Keratinocyte (primary cell): Measurements from ENCODE around the gene ESM1.
"Not testable (repeated sequence)": the region's sequence is repeated elsewhere in the genome, so short reads cannot be mapped to it uniquely, and the experiment has no call there.

Source experiments
- EZH2 ChIP-seq: IDR thresholded peaks from one replicate; pipeline ENCODE4 v1.6.1; 2012; ENCODE audit warnings: inconsistent platforms, mild to moderate bottlenecking, low read length, moderate library complexity
- TF ChIP-seq, protein P1 (sequence below), 3 experiments: IDR thresholded peaks in 1 of 3; conservative IDR thresholded peaks in 1 of 3; optimal IDR thresholded peaks in 1 of 3; 2 replicates in 2 of 3; 3 replicates in 1 of 3; pipeline versions ENCODE3 to v1.5.1; 2011; ENCODE audit warnings: low read length in 3 of 3, mild to moderate bottlenecking in 3 of 3, moderate library complexity in 2 of 3, control low read depth in 1 of 3, inconsistent platforms in 1 of 3; ENCODE audit not compliant: insufficient read depth in 2 of 3; ENCODE audit errors: extremely low read depth in 1 of 3

DNA sequence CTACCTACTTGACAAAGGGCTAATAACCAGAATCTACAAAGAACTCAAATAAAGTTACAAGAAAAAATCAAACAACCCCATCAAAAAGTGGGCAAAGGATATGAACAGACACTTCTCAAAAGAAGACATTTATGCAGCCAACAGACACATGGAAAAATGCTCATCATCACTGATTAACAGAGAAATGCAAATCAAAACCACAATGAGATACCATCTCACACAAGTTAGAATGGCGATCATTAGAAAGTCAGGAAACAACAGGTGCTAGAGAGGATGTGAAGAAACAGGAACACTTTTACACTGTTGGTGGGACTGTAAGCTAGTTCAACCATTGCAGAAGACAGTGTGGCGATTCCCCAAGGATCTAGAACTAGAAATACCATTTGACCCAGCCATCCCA lies 16.8 kb upstream of the ESM1 start:
- TF ChIP-seq, protein P1, sequence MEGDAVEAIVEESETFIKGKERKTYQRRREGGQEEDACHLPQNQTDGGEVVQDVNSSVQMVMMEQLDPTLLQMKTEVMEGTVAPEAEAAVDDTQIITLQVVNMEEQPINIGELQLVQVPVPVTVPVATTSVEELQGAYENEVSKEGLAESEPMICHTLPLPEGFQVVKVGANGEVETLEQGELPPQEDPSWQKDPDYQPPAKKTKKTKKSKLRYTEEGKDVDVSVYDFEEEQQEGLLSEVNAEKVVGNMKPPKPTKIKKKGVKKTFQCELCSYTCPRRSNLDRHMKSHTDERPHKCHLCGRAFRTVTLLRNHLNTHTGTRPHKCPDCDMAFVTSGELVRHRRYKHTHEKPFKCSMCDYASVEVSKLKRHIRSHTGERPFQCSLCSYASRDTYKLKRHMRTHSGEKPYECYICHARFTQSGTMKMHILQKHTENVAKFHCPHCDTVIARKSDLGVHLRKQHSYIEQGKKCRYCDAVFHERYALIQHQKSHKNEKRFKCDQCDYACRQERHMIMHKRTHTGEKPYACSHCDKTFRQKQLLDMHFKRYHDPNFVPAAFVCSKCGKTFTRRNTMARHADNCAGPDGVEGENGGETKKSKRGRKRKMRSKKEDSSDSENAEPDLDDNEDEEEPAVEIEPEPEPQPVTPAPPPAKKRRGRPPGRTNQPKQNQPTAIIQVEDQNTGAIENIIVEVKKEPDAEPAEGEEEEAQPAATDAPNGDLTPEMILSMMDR (optimal IDR thresholded peaks at IDR 0.05 in 1 of 3, IDR thresholded peaks at IDR 0.05 in 1 of 3, conservative IDR thresholded peaks at IDR 0.05 in 1 of 3; ENCODE audit: extremely low read depth in 1 of 3, insufficient read depth in 2 of 3, low read length in 3 of 3) = not testable (repeated sequence)
- TF ChIP-seq EZH2 = not testable (repeated sequence)
